SK-N-SH treated with all-trans-retinoic acid at 6 μM for 48 hours (cell line): ENCODE data around the gene HTR3A.

Source experiments
- ARNTL ChIP-seq: fragments of 450-650 bp; formaldehyde crosslinking; IDR thresholded peaks from 2 replicates; pipeline ENCODE4 v1.5.0; 2020; ENCODE audit warnings: low read depth, mild to moderate bottlenecking, moderate library complexity, borderline replicate concordance
- BACH2 ChIP-seq: fragments of 250-450 bp; sonication (Bioruptor Pico); IDR thresholded peaks from 2 replicates; pipeline ENCODE4 v1.9.0; 2021; ENCODE audit warnings: mild to moderate bottlenecking, borderline replicate concordance
- ESRRG ChIP-seq: fragments of 250-450 bp; sonication (Bioruptor Pico); IDR thresholded peaks from 2 replicates; pipeline ENCODE4 v1.6.1; 2021; ENCODE audit warnings: mild to moderate bottlenecking
- OSR1 ChIP-seq: fragments of 250-450 bp; sonication (Bioruptor Pico); IDR thresholded peaks from 2 replicates; pipeline ENCODE4 v1.8.0; 2022; ENCODE audit warnings: moderate library complexity, mild to moderate bottlenecking, inconsistent platforms
- PPARA ChIP-seq: fragments of 250-450 bp; sonication (Bioruptor Pico); IDR thresholded peaks from 2 replicates; pipeline ENCODE4 v1.5.0; 2020; ENCODE audit warnings: mild to moderate bottlenecking, borderline replicate concordance
- RARB ChIP-seq: fragments of 250-450 bp; sonication (Bioruptor Pico); IDR thresholded peaks from 2 replicates; pipeline ENCODE4 v1.8.0; 2021; ENCODE audit warnings: mild to moderate bottlenecking, moderate library complexity
- TOX ChIP-seq: fragments of 250-450 bp; sonication (Bioruptor Pico); IDR thresholded peaks from 2 replicates; pipeline ENCODE4 v1.8.0; 2021; ENCODE audit warnings: mild to moderate bottlenecking, moderate library complexity, borderline replicate concordance
- ZFP30 ChIP-seq: fragments of 450-650 bp; formaldehyde crosslinking; IDR thresholded peaks from 2 replicates; pipeline ENCODE4 v1.5.0; 2022; ENCODE audit warnings: mild to moderate bottlenecking, moderate library complexity
- ZNF565 ChIP-seq: fragments of 450-650 bp; formaldehyde crosslinking; conservative IDR thresholded peaks from 2 replicates; pipeline ENCODE4 v1.5.0; 2020; ENCODE audit warnings: low read depth, mild to moderate bottlenecking, moderate library complexity
- TF ChIP-seq, protein P1 (sequence below): fragments of 250-450 bp; sonication (Bioruptor Pico); IDR thresholded peaks from 2 replicates; pipeline ENCODE4 v1.8.0; 2020; ENCODE audit warnings: mild to moderate bottlenecking, moderate library complexity, borderline replicate concordance
- TF ChIP-seq, protein P2 (sequence below): fragments of 250-450 bp; sonication (Bioruptor Pico); IDR thresholded peaks from 2 replicates; pipeline ENCODE4 v1.5.1; 2020; ENCODE audit warnings: low read depth, mild to moderate bottlenecking, moderate library complexity
- TF ChIP-seq, protein P3 (sequence below): fragments of 250-450 bp; sonication (Bioruptor Pico); IDR thresholded peaks from 2 replicates; pipeline ENCODE4 v1.5.1; 2021; ENCODE audit warnings: mild to moderate bottlenecking, moderate library complexity
- TF ChIP-seq, protein P4 (sequence below): fragments of 250-450 bp; sonication (Bioruptor Pico); IDR thresholded peaks from 2 replicates; pipeline ENCODE4 v1.8.0; 2021; ENCODE audit warnings: low read depth, mild to moderate bottlenecking, moderate library complexity, borderline replicate concordance

DNA sequence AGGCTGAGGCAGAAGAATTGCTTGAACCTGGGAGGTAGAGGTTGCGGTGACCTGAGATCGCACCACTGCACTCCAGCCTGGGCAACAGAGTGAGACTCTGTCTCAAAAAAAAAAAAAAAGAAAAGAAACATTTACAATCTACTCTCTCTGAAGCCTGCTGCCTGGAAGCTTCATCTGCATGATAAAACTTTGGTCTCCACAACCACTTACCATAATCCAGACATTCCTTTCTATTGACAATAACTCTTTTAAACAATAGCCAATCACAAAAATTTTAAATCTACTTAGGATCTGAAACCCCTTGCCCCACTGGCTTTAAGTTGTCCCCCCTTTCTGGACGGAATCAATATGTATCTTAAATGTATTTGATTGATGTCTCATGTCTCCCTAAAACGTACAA is 25.0 kb upstream of the HTR3A start:
- no peak for TF ChIP-seq RARB
- no peak for TF ChIP-seq ZNF565
- TF ChIP-seq, protein P1, sequence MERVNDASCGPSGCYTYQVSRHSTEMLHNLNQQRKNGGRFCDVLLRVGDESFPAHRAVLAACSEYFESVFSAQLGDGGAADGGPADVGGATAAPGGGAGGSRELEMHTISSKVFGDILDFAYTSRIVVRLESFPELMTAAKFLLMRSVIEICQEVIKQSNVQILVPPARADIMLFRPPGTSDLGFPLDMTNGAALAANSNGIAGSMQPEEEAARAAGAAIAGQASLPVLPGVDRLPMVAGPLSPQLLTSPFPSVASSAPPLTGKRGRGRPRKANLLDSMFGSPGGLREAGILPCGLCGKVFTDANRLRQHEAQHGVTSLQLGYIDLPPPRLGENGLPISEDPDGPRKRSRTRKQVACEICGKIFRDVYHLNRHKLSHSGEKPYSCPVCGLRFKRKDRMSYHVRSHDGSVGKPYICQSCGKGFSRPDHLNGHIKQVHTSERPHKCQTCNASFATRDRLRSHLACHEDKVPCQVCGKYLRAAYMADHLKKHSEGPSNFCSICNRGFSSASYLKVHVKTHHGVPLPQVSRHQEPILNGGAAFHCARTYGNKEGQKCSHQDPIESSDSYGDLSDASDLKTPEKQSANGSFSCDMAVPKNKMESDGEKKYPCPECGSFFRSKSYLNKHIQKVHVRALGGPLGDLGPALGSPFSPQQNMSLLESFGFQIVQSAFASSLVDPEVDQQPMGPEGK (CRISPR knock-in tag): no peak
- no peak for TF ChIP-seq BACH2 (CRISPR knock-in tag)
- no peak for TF ChIP-seq ZFP30 (CRISPR knock-in tag)
- TF ChIP-seq, protein P2, sequence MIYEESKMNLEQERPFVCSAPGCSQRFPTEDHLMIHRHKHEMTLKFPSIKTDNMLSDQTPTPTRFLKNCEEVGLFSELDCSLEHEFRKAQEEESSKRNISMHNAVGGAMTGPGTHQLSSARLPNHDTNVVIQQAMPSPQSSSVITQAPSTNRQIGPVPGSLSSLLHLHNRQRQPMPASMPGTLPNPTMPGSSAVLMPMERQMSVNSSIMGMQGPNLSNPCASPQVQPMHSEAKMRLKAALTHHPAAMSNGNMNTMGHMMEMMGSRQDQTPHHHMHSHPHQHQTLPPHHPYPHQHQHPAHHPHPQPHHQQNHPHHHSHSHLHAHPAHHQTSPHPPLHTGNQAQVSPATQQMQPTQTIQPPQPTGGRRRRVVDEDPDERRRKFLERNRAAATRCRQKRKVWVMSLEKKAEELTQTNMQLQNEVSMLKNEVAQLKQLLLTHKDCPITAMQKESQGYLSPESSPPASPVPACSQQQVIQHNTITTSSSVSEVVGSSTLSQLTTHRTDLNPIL (CRISPR knock-in tag): no peak
- TF ChIP-seq, protein P3, sequence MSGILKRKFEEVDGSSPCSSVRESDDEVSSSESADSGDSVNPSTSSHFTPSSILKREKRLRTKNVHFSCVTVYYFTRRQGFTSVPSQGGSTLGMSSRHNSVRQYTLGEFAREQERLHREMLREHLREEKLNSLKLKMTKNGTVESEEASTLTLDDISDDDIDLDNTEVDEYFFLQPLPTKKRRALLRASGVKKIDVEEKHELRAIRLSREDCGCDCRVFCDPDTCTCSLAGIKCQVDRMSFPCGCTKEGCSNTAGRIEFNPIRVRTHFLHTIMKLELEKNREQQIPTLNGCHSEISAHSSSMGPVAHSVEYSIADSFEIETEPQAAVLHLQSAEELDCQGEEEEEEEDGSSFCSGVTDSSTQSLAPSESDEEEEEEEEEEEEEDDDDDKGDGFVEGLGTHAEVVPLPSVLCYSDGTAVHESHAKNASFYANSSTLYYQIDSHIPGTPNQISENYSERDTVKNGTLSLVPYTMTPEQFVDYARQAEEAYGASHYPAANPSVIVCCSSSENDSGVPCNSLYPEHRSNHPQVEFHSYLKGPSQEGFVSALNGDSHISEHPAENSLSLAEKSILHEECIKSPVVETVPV (CRISPR knock-in tag): no peak
- no peak for TF ChIP-seq ESRRG (CRISPR knock-in tag)
- TF ChIP-seq, protein P4, sequence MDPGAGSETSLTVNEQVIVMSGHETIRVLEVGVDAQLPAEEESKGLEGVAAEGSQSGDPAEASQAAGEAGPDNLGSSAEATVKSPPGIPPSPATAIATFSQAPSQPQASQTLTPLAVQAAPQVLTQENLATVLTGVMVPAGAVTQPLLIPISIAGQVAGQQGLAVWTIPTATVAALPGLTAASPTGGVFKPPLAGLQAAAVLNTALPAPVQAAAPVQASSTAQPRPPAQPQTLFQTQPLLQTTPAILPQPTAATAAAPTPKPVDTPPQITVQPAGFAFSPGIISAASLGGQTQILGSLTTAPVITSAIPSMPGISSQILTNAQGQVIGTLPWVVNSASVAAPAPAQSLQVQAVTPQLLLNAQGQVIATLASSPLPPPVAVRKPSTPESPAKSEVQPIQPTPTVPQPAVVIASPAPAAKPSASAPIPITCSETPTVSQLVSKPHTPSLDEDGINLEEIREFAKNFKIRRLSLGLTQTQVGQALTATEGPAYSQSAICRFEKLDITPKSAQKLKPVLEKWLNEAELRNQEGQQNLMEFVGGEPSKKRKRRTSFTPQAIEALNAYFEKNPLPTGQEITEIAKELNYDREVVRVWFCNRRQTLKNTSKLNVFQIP (CRISPR knock-in tag): no peak
- no peak for TF ChIP-seq PPARA (CRISPR knock-in tag)
- no peak for TF ChIP-seq ARNTL
- no peak for TF ChIP-seq TOX (CRISPR knock-in tag)
- TF ChIP-seq OSR1: no peak
